HEK293T (cell line): ENCODE measurements around the gene AQP10.
A peak's percentile ranks its signal among the peaks of the same experiment; 100 is the strongest.
"Not testable (repeated sequence)": the region's sequence is repeated elsewhere in the genome, so short reads cannot be mapped to it uniquely, and the experiment has no call there.

ENCODE experiments used
- CTCF ChIA-PET: fragments of 350-600 bp; formaldehyde crosslinking; extraction: SDS; loops from one replicate; lab custom pipeline; 2021; ENCODE audit warnings: antibody characterized with exemption, inconsistent platforms; lab: Yijun Ruan, JAX
- POLR2A ChIA-PET: fragments of 350-600 bp; formaldehyde crosslinking; extraction: SDS; loops from one replicate; lab custom pipeline; 2020; ENCODE audit warnings: antibody characterized with exemption, inconsistent platforms; lab: Yijun Ruan, JAX
- DNase-seq: peaks from one replicate; pipeline ENCODE4 v3.0.0; 2012; ENCODE audit warnings: mixed read lengths; ENCODE audit errors: extremely low spot score
- ARNT ChIP-seq: fragments of 450-650 bp; IDR thresholded peaks from 2 replicates; pipeline ENCODE4 v1.6.1; 2017; ENCODE audit warnings: mild to moderate bottlenecking
- BHLHE40 ChIP-seq: fragments of 450-650 bp; IDR thresholded peaks from 2 replicates; pipeline ENCODE4 v1.6.1; 2016; ENCODE audit warnings: mild to moderate bottlenecking, moderate library complexity, borderline replicate concordance
- CTBP1 ChIP-seq: fragments of 450-650 bp; IDR thresholded peaks from 2 replicates; pipeline ENCODE4 v1.6.1; 2016; ENCODE audit warnings: borderline replicate concordance
- ELF4 ChIP-seq: fragments of 450-650 bp; IDR thresholded peaks from 2 replicates; pipeline ENCODE4 v1.6.1; 2017; ENCODE audit warnings: antibody characterized with exemption
- FOXA1 ChIP-seq: fragments of 450-650 bp; IDR thresholded peaks from 2 replicates; pipeline ENCODE4 v1.6.1; 2016; ENCODE audit warnings: mild to moderate bottlenecking
- FOXK2 ChIP-seq: fragments of 450-650 bp; IDR thresholded peaks from 2 replicates; pipeline ENCODE4 v1.6.1; 2016; ENCODE audit warnings: mild to moderate bottlenecking
- FOXM1 ChIP-seq: fragments of 450-650 bp; IDR thresholded peaks from 2 replicates; pipeline ENCODE4 v1.6.1; 2017; ENCODE audit warnings: mild to moderate bottlenecking, borderline replicate concordance
- HDGF ChIP-seq: fragments of 450-650 bp; IDR thresholded peaks from 2 replicates; pipeline ENCODE4 v1.6.1; 2017; ENCODE audit warnings: antibody characterized with exemption, borderline replicate concordance
- L3MBTL2 ChIP-seq: fragments of 450-650 bp; conservative IDR thresholded peaks from 2 replicates; pipeline ENCODE4 v1.6.1; 2016; ENCODE audit warnings: mild to moderate bottlenecking
- LEF1 ChIP-seq: fragments of 450-650 bp; IDR thresholded peaks from 2 replicates; pipeline ENCODE4 v1.6.1; 2017; ENCODE audit warnings: mild to moderate bottlenecking, borderline replicate concordance
- NFRKB ChIP-seq: fragments of 450-650 bp; IDR thresholded peaks from 2 replicates; pipeline ENCODE4 v1.6.1; 2016; ENCODE audit warnings: mild to moderate bottlenecking, moderate library complexity
- PKNOX1 ChIP-seq: fragments of 450-650 bp; IDR thresholded peaks from 2 replicates; pipeline ENCODE4 v1.6.1; 2016
- SP1 ChIP-seq: fragments of 450-650 bp; IDR thresholded peaks from 2 replicates; pipeline ENCODE4 v1.6.1; 2017
- SUZ12 ChIP-seq: fragments of 450-650 bp; IDR thresholded peaks from 2 replicates; pipeline ENCODE4 v1.6.1; 2016; ENCODE audit warnings: mild to moderate bottlenecking
- TARDBP ChIP-seq: fragments of 450-650 bp; IDR thresholded peaks from 2 replicates; pipeline ENCODE4 v1.6.1; 2016
- ZNF384 ChIP-seq: fragments of 450-650 bp; IDR thresholded peaks from 2 replicates; pipeline ENCODE4 v1.6.1; 2016

The AQP10 gene

GRCh38 chr1:154352581-154353459, 31.9 kb downstream of the AQP10 start:
- DNase-seq: no peak
- CTCF ChIA-PET: interaction anchor here (0.7 to 1.6 kb wide), 4 partner anchors 8 to 194 kb away, joined by 3 to 6 read pairs (median 4); no protein-coding TSS in a partner anchor
- no peak for TF ChIP-seq LEF1
- TF ChIP-seq FOXK2: no peak
- TF ChIP-seq FOXA1: no peak
- TF ChIP-seq FOXM1: no peak
- TF ChIP-seq NFRKB: no peak
- POLR2A ChIA-PET: no interaction called here

- TF ChIP-seq TARDBP: no peak
- TF ChIP-seq ARNT: no peak
- no peak for TF ChIP-seq ZNF384
- no peak for TF ChIP-seq SP1
- no peak for TF ChIP-seq LEF1
- no peak for TF ChIP-seq SUZ12
- TF ChIP-seq FOXM1: no peak
- TF ChIP-seq L3MBTL2: no peak
- no peak for TF ChIP-seq BHLHE40
- no peak for TF ChIP-seq FOXK2
- TF ChIP-seq HDGF: no peak
- TF ChIP-seq NFRKB: no peak
- no peak for TF ChIP-seq CTBP1
- TF ChIP-seq PKNOX1: no peak
- TF ChIP-seq ELF4: no peak
- no peak for TF ChIP-seq FOXA1
- CTCF ChIA-PET: interaction anchor here (0.6 to 1.6 kb wide), 4 partner anchors 9 to 193 kb away, joined by 3 to 6 read pairs (median 4); no protein-coding TSS in a partner anchor
- peak; percentile 41 for DNase-seq
- POLR2A ChIA-PET: no interaction called here
Measured at GRCh38 chr1:154353460-154353904, 32.6 kb downstream of the AQP10 start.

- ChIA-PET POLR2A (no interaction called here), CTCF (interaction anchor here (0.6 to 1.6 kb wide), 4 partner anchors 9 to 193 kb away, joined by 3 to 6 read pairs (median 4); no protein-coding TSS in a partner anchor)
- no peak for TF ChIP-seq SUZ12
- no peak for TF ChIP-seq FOXM1
- no peak for TF ChIP-seq ZNF384
- no peak for TF ChIP-seq HDGF
- no peak for TF ChIP-seq SP1
- TF ChIP-seq BHLHE40: no peak
- TF ChIP-seq FOXA1: no peak
- TF ChIP-seq TARDBP: no peak
- TF ChIP-seq CTBP1: no peak
- no peak for TF ChIP-seq ELF4
- TF ChIP-seq L3MBTL2: no peak
- TF ChIP-seq NFRKB: no peak
- TF ChIP-seq LEF1: no peak
- no peak for TF ChIP-seq FOXK2
- no peak for TF ChIP-seq PKNOX1
- TF ChIP-seq ARNT: no peak
- DNase-seq: peak; percentile 4
Measured at GRCh38 chr1:154353966-154354365, 33.1 kb downstream of the AQP10 start.

GRCh38 chr1:154358519-154358918, 37.6 kb downstream of the AQP10 start:
- CTCF ChIA-PET: no interaction called here
- TF ChIP-seq ARNT: no peak
- no peak for TF ChIP-seq L3MBTL2
- no peak for TF ChIP-seq CTBP1
- TF ChIP-seq ELF4: no peak
- no peak for TF ChIP-seq HDGF
- no peak for TF ChIP-seq FOXA1
- no peak for TF ChIP-seq LEF1
- no peak for TF ChIP-seq BHLHE40
- no peak for TF ChIP-seq TARDBP
- TF ChIP-seq PKNOX1: no peak
- no peak for TF ChIP-seq FOXM1
- TF ChIP-seq NFRKB: no peak
- no peak for DNase-seq
- POLR2A ChIA-PET: no interaction called here

- TF ChIP-seq FOXK2: no peak
- no peak for TF ChIP-seq BHLHE40
- TF ChIP-seq HDGF: no peak
- no peak for TF ChIP-seq PKNOX1
- no peak for TF ChIP-seq LEF1
- TF ChIP-seq SUZ12: no peak
- TF ChIP-seq ELF4: no peak
- TF ChIP-seq ZNF384: no peak
- TF ChIP-seq FOXA1: no peak
- TF ChIP-seq TARDBP: no peak
- no peak for TF ChIP-seq NFRKB
- ChIA-PET POLR2A (no interaction called here), CTCF (no interaction called here)
- no peak for DNase-seq
Measured at GRCh38 chr1:154360288-154360687, 39.4 kb downstream of the AQP10 start.

- POLR2A ChIA-PET: not testable (repeated sequence)
Measured at GRCh38 chr1:154360881-154361280, 40.0 kb downstream of the AQP10 start.

More at GRCh38 chr1:154360881-154361280, 40.0 kb downstream of the AQP10 start:
- DNase-seq, CTCF ChIA-PET: not testable (repeated sequence)
